Astrocyte of the hippocampus (primary cell): ENCODE measurements around the gene CEP57.
"Not testable (repeated sequence)": the region's sequence is repeated elsewhere in the genome, so short reads cannot be mapped to it uniquely, and the experiment has no call there.

ENCODE experiments used
- DNase-seq: peaks from one replicate; pipeline ENCODE4 v3.0.0; 2011; ENCODE audit warnings: low read depth, low spot score

CEP57 gene

DNA sequence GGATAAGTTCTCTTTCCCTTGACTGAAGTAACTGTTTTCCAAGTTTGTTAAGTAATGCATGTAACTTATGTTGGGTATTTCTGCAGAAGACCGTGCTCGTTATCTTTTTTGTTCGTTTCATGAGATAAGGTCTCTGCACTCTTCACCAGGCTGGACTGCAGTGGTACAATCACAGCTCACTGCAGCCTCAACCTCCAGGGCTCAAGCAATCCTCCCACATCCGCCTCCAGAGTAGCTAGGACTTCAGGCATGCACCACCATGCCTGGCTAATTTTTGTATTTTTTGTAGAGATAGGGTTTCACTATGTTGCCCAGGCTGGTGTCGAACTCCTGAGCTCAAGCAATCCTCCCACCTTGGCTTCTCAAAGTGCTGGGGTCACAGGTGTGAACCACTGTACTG, 64.1 kb downstream of the CEP57 start:
- DNase-seq = not testable (repeated sequence)

DNA sequence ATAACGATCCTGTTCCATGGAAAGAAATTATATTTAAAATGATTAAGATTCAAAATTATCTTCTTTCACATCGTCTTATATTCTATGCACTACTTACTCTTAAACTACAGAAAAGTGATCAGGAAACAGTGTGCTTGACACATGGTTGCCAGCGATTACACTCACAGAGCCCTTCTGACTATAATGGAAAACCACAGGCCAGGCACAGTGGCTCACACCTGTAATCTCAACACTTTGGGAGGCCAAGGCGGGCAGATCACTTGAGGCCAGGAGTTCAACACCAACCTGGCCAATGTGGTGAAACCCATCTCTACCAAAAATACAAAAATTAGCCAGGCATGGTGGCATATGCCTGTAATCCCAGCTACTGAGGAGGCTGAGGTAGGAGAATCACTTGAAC, 69.7 kb downstream of the CEP57 start:
- DNase-seq = not testable (repeated sequence)

DNA sequence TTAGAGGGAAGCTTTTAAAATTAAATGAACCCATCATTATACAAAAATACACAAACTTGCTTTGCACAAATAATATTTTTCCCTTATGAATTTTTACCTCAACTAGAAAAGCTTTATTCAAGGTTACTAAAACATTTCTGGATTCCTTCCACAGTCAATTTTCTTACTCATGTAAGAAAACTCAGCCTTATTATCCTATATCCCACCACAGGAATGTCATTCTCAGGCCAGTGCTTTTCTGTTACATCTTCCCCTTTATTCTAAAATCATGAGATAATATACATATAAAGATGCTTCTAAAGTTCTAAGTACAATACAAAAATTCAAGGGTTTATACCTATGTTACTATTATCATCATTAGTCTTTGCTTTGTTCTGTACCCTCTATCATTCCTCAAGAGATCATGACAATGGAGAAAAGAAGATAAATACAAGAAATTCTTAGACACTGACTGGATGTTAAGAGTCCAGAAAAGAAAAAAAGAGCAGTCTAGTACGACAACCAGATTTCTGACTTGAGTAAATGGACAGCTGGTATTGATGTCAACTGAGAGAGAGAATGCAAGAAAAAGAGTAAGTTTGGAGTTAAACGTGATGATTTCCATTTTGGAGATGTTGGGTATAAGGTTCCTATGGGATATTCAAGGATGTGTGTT, 73.3 kb downstream of the CEP57 start:
- DNase-seq = peak; percentile 72

DNA sequence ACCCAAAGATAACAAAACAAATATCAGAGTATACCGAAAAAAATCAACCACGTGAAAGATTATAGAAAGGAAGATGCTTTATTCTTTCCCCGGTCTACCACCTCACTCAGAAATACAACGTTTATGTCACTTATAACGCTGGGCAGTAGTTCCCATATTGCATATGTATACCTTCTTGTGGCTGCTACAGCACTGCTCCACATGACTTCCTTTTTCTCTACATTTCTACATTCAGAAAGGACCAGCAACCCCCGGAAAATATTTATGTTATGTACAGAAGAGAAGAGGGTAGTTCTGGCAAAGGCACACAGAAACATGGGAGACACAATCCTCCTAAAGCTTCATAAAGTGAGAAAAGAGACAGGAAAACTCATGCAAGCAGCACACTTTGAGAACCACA, 76.8 kb downstream of the CEP57 start:
- DNase-seq = no peak

DNA sequence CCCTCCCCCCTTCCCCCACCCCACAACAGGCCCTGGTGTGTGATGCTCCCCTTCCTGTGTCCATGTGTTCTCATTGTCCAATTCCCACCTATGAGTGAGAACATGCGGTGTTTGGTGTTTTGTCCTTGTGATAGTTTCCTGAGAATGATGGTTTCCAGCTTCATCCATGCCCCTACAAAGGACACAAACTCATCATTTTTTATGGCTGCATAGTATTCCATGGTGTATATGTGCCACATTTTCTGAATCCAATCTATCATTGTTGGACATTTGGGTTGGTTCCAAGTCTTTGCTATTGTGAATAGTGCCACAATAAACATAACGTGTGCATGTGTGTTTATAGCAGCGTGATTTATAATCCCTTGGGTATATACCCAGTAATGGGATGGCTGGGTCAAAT, 80.6 kb downstream of the CEP57 start:
- not testable (repeated sequence) for DNase-seq

DNA sequence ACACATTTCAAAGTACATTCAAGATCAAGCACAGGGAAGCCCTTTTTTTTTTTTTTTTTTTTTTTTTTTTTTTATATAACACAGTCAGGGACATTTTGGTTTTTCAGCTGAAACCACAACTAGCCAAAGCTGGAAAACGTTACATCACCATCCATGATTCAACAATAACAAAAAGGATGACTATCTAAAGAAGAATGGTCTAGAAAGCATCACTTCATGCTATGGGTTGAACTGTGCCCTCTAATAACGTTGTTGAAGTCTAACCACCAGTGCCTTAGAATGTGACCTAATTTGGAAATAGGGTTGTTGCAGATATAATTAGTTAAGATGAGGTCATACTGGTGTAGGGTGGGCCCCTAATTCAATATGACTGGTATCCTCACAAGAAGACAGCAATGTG, 87.0 kb downstream of the CEP57 start:
- peak; percentile 92 for DNase-seq
